IPS-NIHi11 (cell line): ENCODE data around the gene FER1L5.
"Not testable (repeated sequence)": the region's sequence is repeated elsewhere in the genome, so short reads cannot be mapped to it uniquely, and the experiment has no call there.

Experiments used
- DNase-seq: peaks from one replicate; pipeline ENCODE4 v3.0.0; 2012; ENCODE audit warnings: mixed read lengths, low spot score

Gene FER1L5

DNA sequence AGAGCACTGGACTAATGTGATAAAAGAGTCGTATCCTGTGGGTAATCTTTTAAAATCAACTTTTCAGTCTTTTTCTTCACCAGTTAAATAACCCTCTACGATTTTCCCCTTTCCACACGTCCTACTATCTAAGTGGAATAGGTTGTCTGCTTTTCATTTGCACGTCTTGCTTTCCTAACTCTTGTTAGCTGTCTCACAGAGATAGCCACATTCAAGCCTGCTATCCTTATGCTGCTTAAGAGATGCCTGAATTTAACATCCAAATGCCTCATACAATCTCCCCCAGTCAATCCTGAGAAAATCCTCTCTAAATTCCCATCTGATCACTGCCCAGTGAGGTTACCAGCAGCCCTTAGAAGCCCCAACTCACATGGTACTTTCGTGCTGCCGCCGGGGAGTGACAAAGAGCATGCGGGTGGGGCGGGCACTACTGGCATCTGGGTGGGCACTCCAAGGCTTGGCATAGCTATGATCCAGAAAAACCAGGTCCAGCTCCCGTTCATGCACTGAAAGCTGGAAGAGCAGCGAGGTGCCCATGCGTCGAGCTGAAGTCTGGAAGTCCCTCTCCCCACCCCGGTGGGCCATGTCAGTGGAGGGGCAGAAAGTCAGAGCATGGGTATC is 5.9 kb upstream of the FER1L5 start:
- DNase-seq: no peak

DNA sequence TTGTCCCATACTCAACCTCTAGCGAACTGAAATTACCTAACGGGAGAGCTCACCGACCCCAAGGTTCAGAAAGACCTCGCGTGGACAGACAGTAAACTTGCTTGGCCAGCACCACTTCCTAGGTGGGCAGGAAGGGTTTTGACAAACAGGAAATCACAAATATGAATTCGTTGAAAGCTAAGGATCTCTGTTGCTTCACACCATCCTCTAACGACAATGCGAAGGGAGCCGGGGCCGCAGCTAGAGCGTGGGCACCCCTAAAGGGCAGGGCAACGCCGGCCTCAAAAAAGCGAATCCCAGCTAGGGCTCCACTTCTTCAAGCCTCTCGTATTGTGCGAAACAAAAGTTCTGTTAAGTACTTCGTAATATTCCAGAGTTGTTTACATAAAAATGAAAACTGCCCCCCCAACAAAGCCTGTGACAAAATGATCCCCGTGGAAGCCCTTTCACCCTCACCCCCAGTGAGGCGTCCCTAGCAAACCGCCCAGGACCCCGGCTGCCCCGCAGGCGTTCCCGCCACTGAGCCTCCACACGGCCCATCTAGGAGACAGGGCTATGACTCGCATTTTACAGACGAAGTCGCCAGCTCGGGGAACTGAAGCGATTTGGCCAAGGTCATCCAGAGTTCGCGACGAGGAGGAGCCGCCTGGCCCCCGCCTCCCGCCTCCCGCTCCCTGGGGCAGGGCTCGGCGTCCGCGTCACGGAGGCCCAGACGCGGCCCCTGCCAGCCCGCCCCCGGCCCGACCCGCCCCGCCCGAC is 5.0 kb upstream of the FER1L5 start:
- peak; percentile 86 for DNase-seq

DNA sequence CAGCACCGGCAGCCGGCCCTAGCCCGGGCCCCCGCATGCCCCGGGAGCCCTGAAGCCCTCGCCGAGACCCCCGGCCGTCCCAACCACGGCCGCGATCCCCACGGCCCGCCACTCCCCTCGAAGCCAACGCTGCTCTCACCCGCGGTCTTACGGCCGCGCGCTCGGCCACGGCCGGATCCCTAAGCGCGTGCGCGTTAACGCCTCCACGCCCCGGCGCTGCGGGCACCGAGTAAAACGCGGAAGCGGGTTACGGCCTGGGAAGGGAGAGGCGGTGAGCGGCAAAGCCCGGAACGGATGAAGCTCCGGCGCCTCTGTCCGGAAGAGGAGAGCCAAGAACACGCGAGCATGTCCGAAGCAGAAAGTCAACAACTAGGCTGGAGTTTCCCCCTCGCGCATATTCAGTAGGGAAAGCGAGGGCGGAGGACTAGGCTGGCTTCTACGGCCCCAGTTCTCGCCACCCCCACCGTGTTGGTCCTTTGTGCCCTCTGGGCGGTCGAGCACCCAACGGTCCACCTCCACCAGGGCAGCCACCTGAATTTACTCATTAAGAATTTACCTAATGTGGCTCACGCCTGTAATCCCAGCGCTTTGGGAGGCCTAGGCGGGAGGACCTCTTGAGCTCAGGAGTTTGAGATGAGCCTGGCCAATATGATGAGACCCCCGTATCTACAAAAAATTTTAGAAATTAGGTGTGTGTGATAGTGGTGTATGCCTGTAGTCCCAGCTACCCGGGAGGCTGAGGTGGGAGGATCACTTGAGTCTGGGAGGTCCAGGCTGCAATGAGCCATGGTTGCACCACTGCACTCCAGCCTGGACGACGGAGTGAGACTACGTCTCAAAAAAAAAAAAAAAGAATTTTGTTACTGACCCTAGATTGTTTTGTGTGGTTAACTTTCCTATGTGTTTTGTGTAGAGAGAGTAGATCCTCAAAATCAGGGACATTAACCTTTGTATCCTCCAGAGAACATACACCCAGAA is 4.1 kb upstream of the FER1L5 start, which contains the start of gene KANSL3:
Gene KANSL3 (minus strand): TSS at position 169 of the 978 bp plus-strand sequence. CDS start 1,177 bp downstream, outside the sequence.
- DNase-seq: peak; percentile 91

DNA sequence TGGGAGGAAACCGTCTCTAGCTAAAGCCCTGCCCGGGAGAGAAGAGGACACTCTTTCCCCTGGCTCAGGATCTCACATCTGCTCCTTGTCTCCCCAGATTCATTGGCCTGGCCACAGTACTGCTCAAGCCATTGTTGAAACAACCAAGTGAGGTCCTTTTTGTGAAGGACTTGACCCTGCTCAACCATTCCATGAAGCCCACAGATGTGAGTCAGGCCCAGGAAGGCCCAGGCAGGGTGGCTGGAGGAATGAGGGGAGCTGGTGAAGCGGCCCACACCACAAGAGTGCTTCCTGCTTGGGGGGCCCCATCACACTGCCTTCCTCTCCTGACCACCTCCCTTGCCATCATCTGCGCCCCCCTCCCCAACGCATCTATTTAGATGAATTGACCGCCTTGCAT is 5.1 kb downstream of the FER1L5 start:
- DNase-seq: no peak

DNA sequence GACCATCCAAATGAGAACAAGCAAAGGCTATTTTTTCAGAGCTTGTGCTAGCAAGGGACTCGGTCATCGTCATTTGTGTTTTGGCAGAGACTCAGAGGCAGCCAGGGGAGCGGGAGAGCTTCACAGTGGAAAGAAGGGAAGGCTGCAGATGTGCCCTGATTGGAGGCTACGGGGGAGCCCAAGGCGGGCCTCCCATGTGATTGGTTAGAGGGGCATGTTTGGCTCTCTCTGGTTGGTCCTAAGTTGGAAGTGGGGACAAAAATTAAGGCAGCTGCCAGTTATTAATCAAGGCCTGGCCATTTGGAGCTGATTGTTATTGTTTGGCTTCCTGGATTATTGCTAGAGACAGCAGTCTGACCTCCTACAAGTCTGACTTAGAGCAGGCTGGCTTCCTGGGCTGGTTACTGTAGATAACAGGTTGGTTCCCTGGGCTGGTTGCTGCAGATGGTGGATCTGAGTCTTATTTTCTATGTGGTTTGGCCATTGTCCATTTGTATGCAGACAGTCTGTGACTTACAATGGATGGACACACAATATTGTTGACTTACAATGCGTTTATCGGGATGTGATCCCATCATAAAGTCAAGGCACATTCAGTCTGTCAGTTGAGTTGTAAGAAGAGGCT is 5.9 kb downstream of the FER1L5 start:
- DNase-seq: no peak

DNA sequence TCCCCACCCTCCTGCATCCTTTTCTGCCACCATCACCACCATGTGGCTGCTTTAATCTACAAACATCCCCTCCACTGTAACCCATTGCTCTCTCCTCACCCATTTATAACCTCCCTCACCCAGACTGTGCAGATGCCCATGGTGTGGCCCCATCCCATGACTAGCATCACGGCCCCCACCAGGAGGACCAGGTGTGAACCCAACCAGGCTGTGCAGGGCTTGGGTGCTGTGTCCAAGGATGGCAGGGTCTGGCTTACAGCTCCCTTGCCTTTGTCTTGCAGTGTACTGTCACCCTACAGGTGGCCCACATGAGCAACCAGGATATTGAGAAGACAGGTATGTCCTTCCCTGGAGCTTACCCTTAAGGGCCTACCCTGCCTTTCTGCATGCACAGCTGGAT is 6.8 kb downstream of the FER1L5 start:
- DNase-seq: no peak

DNA sequence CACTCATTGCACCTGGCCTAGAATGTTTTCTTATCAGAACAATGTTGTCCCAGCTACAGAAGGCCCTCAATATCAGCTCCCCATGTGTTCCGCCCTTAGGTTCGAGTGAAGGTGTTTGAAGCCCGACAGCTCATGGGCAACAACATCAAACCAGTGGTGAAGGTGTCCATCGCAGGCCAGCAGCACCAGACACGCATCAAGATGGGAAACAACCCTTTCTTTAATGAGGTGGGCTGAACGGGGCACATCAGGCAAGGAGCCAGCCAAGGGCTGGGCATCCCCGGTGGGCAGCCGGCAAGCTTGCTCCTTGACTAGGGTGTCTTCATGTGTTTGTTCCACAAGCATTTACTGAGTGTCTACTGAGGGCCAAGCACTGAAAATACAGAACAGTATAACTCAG is 9.2 kb downstream of the FER1L5 start:
- no peak for DNase-seq

DNA sequence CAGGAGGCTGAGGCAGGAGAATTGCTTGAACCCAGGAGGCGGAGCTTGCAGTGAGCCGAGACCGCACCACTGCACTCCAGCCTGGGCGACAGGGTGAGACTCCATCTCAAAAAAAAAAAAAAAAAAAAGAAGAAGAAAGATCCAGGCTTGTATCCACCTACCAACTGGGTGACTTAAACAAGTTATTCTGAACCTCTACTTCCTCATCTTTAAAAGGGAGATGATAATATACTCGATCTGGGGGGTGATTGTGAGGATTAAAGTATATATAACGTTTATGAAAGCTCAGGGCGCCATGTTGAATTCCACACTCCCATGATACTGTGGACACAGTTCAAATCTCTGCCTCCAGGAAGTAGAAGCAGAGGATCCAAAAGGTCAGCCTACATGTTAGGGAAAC is 12.2 kb downstream of the FER1L5 start:
- DNase-seq: not testable (repeated sequence)

DNA sequence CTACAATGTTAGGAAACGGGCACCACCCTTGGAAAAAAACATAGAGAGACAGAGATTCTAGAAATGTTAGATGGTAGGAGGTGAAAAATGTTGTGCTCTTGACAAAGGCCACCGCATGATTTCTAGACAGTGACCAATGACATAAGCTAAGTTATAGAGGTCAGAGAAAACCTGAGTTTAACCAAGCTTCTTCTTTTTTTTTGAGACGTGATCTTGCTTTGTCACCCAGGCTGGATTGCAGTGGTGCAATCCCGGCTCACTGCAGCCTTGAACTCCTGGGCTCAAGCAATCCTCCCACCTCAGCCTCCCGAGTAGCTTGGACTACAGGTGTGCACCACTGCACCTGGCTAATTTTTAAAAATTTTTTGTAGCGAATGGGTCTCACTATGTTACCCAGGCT is 13.0 kb downstream of the FER1L5 start:
- DNase-seq: no peak

DNA sequence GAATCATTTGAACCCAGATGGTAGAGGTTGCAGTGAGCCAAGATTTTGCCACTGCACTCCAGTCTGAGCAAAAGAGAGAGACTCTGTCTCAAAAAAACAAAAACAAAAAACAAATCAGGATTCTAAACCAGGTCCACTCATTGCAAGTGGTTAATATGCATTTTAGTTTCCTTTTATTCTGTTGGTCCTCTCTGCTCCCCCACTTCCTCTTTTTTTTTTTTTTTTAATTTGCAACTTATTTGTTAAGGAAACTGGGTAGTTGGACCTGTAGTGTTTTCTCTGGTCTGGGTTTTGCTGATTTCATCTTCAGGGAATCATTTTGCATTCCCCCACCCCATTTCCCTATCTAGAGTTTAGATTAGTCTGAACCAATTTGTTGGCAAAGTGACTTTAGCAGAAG is 14.0 kb downstream of the FER1L5 start:
- DNase-seq: no peak

DNA sequence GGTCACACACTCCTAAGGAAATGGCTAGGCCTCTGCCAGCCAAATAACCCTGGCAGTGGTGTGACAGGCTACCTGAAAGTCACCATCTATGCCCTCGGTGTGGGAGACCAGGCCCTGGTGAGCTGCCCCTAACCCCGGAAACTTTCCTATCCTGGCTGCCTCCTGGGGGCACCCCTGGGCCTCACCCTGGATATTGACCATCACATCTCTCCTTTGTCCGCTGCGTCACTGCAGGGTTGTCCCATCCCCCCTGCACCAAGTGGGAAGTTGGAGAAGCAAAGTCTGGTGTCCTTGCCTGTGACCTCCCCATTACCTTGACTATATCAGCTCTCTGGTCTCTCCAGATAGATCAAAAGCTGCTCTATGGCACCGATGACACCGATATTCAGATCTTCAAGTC is 18.8 kb downstream of the FER1L5 start:
- DNase-seq: no peak

DNA sequence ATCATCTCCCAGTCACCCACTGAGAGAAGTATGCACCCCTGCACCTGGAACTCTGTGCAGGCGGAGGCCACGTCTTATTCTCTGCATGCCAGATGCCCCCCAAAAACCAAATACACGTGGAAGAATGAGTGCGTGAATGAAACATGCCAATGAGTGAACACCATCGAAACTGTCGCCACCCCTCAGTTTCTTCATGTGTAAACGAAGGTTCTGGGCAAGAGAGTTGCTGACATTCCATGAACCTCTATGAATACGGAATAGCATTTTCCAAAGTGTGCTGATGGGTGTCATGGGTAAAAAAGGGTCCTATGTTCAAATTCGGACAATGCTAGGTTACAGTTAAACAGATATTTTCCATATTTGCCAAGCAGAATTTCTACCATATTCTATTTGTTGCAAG is 19.8 kb downstream of the FER1L5 start:
- DNase-seq: no peak

DNA sequence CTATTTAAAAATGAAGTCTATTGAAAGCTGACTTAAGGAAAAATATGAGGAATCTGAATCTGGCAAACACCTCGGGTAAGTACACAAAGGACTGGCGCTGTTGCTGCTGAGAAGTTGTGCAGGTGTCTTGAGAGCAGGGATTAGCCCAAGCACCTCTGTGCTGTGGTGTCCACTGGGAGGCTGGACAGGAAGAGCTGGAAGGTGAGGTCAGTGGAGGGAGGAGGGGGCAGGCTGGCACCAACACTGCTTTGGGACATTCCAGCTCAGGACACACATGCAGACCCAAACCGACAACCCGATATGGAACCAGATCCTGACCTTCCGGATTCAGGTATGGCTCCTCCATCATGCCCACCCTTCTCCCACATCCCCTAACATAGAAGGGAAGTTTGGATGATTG is 20.6 kb downstream of the FER1L5 start:
- no peak for DNase-seq

DNA sequence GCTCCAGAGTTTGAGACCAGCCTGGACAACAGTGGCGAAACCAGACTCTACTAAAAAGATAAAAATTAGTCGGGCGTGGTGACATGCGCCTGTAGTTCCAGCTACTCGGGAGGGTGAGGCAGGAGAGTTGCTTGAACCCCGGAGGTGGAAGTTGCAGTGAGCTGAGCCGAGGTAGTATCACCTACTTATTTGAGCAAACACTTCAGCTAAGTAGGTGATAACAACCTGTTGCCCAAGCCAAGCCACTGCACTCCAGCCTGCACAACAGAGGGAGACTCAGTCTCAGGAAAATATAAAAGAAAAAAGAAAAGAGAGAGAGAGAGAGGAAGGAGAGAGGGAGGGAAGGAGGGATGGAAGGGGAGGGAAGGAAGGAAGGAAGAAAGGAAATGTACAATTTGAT is 21.3 kb downstream of the FER1L5 start:
- no peak for DNase-seq

DNA sequence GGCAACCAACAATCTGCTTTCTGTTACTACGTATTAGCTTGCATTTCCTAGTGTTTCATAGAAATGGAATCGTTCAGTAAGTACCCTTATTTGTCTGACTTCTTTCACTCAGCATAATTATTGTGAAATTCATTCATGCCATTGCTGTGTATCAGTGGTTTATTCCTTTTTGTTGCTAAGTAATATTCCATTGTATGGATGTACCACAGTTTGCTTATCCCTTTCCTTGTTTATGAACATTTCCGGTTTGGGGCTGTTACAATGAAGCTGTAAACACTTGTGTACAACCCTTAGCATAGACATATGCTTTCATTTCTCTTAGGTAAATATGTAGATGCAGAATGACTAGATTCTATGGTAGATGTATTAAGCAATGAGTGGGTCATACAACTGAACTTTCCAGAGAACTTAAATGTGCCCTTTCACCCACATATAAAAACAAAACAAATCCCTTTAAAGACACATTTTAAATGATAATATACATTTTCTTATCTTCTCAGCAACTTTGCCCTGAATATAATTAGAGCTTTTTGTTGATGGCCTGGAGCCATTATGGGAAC is 21.9 kb downstream of the FER1L5 start:
- no peak for DNase-seq

DNA sequence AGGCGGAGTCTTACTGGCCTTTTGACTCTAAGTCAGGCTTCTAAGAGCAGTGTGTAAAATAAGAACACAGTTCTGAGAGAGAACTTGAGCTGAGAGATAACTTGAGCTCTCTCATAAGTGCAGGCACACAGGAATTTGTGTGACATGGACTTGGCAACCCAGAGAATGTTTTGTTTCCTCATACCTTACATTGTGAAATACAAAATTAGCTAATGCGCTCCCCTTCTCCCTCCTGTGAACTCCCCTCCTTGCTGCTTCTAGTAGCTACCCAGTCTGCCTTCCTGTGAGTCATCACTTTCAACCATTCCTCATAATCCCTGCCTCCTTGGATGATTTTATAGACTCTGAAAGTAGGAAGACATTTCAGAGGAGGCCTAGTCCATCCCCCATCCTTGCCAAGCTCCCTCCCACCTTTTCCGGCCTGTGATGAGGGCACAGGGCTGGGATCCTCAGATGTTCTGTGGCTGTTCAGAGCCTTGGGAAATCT is 22.6 kb downstream of the FER1L5 start:
- no peak for DNase-seq

DNA sequence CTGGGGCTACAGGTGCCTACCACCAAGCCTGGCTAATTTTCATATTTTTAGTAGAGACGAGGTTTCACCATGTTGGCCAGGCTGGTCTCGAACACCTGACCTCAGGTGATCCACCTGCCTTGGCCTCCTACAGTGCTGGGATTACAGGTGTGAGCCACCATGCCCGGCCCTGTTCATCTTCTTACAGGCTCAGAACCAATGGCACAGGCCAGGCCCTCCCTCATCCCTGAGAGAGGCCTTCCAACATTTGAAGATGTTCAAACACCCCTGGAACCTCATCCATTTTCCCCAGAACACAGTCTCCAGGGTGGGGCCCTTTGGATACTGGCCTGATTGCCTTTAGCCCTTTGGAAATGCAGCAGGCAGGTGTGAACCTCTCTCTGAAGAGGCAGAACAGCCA is 23.2 kb downstream of the FER1L5 start:
- DNase-seq: not testable (repeated sequence)

DNA sequence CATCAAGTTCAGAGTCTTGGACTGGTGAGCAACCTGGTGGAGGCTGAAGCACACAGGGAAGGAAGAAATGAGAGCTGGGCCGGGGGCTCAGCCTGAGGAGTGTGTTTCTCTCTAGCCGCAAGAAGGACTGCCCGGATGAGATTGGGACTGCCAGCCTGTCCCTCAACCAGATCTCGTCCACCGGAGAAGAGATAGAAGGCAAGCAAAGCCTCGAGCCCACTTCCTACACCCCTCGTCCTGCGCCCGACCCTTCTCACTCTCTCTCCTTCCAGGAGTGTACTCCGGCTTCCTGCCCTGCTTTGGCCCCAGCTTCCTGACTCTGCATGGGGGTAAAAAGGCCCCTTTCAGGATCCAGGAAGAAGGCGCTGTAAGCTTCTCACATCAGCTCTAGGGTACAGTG is 26.2 kb downstream of the FER1L5 start:
- no peak for DNase-seq

DNA sequence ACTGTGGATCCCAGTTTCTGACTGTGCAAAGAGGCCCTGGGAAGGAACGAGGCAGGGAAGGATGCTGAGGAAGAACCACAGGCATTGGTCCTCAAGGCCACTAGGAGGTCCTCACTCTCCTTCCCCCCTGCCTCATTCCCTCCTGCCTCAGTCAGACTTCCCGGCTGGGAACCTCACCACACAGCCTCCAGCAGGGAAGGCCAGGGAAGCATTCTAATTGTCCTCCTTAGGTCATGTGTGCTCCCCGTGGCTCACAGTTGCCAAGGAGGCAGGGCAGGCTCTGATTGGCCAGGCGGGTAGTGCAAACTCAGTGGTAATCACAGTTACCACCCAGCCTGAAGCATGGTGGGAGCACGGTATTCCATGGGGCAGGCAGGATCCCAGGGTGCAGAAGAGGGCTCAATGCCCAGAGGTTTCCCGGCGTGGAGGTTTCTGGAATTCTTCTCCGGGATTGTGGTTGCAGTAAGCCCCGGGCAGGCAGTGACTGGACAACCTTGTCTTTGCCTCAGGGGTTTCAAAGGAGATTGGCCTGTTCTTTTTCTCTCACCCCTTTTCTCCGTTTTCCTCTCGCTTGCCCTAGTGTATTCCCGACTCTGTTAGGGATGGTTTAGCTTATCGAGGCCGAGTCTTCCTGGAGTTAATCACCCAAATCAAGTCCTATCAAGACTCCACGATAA is 27.1 kb downstream of the FER1L5 start:
- DNase-seq: no peak

DNA sequence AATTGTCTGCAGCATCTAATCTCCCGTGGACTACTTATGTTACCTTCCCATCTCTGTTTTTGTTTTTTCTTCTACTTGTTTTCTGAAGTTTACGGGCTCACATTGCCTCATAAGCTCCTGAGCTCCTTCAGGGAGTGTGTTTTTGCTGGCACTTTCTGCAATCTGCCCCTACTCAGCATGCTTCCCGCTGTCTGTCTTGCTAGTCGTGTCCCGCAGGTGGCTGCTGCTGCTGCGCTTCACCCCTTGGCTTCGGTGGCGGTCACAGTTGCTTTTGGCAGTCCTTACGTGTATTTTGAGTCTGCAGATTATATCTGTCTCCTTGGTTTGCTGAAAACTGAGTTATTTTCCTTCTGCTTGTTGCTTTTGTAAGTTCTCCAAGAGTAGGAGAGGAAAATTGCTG is 37.3 kb downstream of the FER1L5 start:
- no peak for DNase-seq

DNA sequence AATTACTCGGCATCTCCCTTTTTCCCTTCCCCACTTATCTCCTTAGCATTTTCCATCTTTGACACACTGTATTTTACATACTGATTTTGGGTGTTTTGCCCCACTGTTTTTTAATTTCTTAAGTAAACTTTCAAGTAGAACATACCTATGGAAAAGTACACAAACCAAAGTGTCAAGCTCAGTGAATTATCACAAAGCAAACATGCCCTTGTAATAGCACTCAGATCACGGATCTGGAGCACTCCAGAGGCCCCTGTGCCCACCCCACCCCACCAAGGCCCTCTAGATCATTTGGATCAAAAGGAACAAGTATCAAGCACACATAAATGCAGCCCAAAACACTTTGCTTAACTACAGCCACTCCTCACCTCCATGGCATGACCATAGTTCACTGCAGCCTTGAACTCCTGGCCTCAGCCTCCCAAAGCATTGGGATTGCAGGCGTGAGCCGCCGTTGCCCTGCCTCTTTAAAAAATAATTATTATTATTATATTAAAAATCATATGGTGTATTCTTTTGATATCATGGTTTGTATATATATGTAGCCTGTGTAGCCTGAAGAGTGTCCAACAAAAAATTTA is 38.1 kb downstream of the FER1L5 start:
- no peak for DNase-seq
